OCI-LY1 (cell line): Measurements from ENCODE around the gene PANK4.

ENCODE experiments used
- EZH2 ChIP-seq: fragments of 200-600 bp; sonication (generic), shearing (Covaris generic); IDR thresholded peaks from 2 replicates; pipeline ENCODE4 v1.8.0; 2017; ENCODE audit warnings: borderline replicate concordance, mixed run types, mild to moderate bottlenecking, antibody characterized with exemption, low read length, moderate library complexity, mixed read lengths
- TF ChIP-seq, protein P1 (sequence below): fragments of 200-600 bp; sonication (generic), shearing (Covaris generic); IDR thresholded peaks from 2 replicates; pipeline ENCODE4 v1.5.1; 2017; ENCODE audit warnings: mild to moderate bottlenecking, antibody characterized with exemption, low read length, moderate library complexity, mixed read lengths

GRCh38 chr1:2517966-2518365 is 8.4 kb downstream of the PANK4 start:
- TF ChIP-seq, protein P1, sequence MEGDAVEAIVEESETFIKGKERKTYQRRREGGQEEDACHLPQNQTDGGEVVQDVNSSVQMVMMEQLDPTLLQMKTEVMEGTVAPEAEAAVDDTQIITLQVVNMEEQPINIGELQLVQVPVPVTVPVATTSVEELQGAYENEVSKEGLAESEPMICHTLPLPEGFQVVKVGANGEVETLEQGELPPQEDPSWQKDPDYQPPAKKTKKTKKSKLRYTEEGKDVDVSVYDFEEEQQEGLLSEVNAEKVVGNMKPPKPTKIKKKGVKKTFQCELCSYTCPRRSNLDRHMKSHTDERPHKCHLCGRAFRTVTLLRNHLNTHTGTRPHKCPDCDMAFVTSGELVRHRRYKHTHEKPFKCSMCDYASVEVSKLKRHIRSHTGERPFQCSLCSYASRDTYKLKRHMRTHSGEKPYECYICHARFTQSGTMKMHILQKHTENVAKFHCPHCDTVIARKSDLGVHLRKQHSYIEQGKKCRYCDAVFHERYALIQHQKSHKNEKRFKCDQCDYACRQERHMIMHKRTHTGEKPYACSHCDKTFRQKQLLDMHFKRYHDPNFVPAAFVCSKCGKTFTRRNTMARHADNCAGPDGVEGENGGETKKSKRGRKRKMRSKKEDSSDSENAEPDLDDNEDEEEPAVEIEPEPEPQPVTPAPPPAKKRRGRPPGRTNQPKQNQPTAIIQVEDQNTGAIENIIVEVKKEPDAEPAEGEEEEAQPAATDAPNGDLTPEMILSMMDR: no peak
- TF ChIP-seq EZH2: no peak
